K562 (cell line): ENCODE data around the gene CKLF. TPM values are rescaled to one million over a fixed set of nuclear protein-coding genes. Genes with fewer than 3 reads are reported as not detected.

Experiments used
- BRD9 ChIP-seq: fragments of 450-650 bp; IDR thresholded peaks from 2 replicates; pipeline ENCODE4 v1.6.1; 2018; ENCODE audit warnings: low read depth; ENCODE audit not compliant: partially characterized antibody
- KLF13 ChIP-seq: fragments of 450-650 bp; IDR thresholded peaks from 2 replicates; pipeline ENCODE4 v1.6.1; 2016; ENCODE audit warnings: missing genetic modification characterization, low read depth, mild to moderate bottlenecking, missing compliant biosample characterization, moderate library complexity, borderline replicate concordance
- MAFK ChIP-seq: IDR thresholded peaks from 2 replicates; pipeline ENCODE4 v1.6.1; 2011; ENCODE audit warnings: low read length, improper control_type of control experiment
- RAD21 ChIP-seq, 2 experiments: fragments of 250-450 bp in 1 of 2; fragments of 450-650 bp in 1 of 2; sonication (Bioruptor Pico) in 1 of 2; formaldehyde crosslinking in 1 of 2; IDR thresholded peaks in 1 of 2; conservative IDR thresholded peaks in 1 of 2; 2 replicates each; pipeline versions ENCODE4 v1.4.0 to v1.8.0; 2020 to 2022; ENCODE audit warnings: mild to moderate bottlenecking in 2 of 2, moderate library complexity in 1 of 2
- TBL1XR1 ChIP-seq, 2 experiments: IDR thresholded peaks; 2 replicates each; pipeline ENCODE4 v1.6.1; 2012; ENCODE audit warnings: improper control_type of control experiment in 2 of 2, low read length in 2 of 2, mild to moderate bottlenecking in 1 of 2
- YY1 ChIP-seq, 3 experiments: IDR thresholded peaks; 2 replicates each; pipeline ENCODE4 v1.6.1; 2011; ENCODE audit warnings: low read length in 2 of 3, mild to moderate bottlenecking in 2 of 3, moderate library complexity in 2 of 3, borderline replicate concordance in 1 of 3, control low read depth in 1 of 3, low read depth in 1 of 3; ENCODE audit not compliant: insufficient read depth in 3 of 3, insufficient replicate concordance in 2 of 3, control insufficient read depth in 1 of 3, insufficient read length in 1 of 3; ENCODE audit errors: extremely low read depth in 1 of 3
- ZC3H4 ChIP-seq: sonication (generic); formaldehyde crosslinking; IDR thresholded peaks from 2 replicates; pipeline ENCODE4 v1.9.0; 2021; ENCODE audit warnings: missing genetic modification reagents, borderline replicate concordance
- ZNF140 ChIP-seq: fragments of 250-450 bp; sonication (Bioruptor Pico); IDR thresholded peaks from 2 replicates; pipeline ENCODE4 v1.8.0; 2021; ENCODE audit warnings: moderate library complexity, mild to moderate bottlenecking, inconsistent platforms
- ZNF175 ChIP-seq: fragments of 200-800 bp; sonication (Bioruptor generic); IDR thresholded peaks from 2 replicates; pipeline ENCODE4 v1.6.1; 2016; ENCODE audit warnings: low read depth, mild to moderate bottlenecking, missing genetic modification characterization, missing compliant biosample characterization
- ZNF384 ChIP-seq: IDR thresholded peaks from 2 replicates; pipeline ENCODE4 v1.6.1; 2012; ENCODE audit warnings: low read depth, low read length, improper control_type of control experiment
- polyA plus RNA-seq, 8 experiments: library from polyadenylated mRNA; depleted of rRNA in 4 of 8; stranded (reverse) in 5 of 8; unstranded in 3 of 8; fragments of >200 nt; fragmentation: Nextera tagmentation in 2 of 8; fragmentation: Illumina TruSeq in 1 of 8; extraction: Ambion mirVana in 2 of 8; extraction: Trizol in 1 of 8; gene quantifications; 2 replicates each; pipeline versions ENCODE4 v1.2.1 to v1.2.3, GENCODE V29; 2011 to 2014; ENCODE audit warnings: inconsistent platforms in 1 of 8, missing spikeins in 1 of 8
- total RNA-seq, 7 experiments: library from RNA; depleted of rRNA in 6 of 7; stranded (reverse); fragments of >200 nt in 6 of 7; fragmentation: Illumina TruSeq in 2 of 7; extraction: Trizol in 2 of 7; gene quantifications; 2 replicates each; pipeline versions ENCODE4 v1.2.1 to v1.2.3, GENCODE V29; 2011 to 2021; ENCODE audit warnings: low replicate concordance in 1 of 7
- TF ChIP-seq, protein P1 (sequence below): fragments of 200-600 bp; sonication (generic); IDR thresholded peaks from one replicate; pipeline ENCODE4 v1.6.1; 2012; ENCODE audit warnings: mild to moderate bottlenecking, low read depth, low read length, inconsistent platforms
- TF ChIP-seq, protein P2 (sequence below): fragments of 250-450 bp; sonication (Bioruptor Pico); IDR thresholded peaks from 2 replicates; pipeline ENCODE4 v1.8.0; 2021; ENCODE audit warnings: moderate library complexity, mild to moderate bottlenecking, inconsistent platforms
- TF ChIP-seq, protein P3 (sequence below): fragments of 250-450 bp; sonication (Bioruptor Pico); IDR thresholded peaks from 2 replicates; pipeline ENCODE4 v1.5.0; 2020; ENCODE audit warnings: mild to moderate bottlenecking

Gene CKLF
- total and polyA plus RNA-seq, 9 of the 15 experiments (the other 6 are each of a cell fraction or from before 2014, with no cell fraction given) = 84.8 to 322 (median 118) TPM

- TF ChIP-seq, protein P1, sequence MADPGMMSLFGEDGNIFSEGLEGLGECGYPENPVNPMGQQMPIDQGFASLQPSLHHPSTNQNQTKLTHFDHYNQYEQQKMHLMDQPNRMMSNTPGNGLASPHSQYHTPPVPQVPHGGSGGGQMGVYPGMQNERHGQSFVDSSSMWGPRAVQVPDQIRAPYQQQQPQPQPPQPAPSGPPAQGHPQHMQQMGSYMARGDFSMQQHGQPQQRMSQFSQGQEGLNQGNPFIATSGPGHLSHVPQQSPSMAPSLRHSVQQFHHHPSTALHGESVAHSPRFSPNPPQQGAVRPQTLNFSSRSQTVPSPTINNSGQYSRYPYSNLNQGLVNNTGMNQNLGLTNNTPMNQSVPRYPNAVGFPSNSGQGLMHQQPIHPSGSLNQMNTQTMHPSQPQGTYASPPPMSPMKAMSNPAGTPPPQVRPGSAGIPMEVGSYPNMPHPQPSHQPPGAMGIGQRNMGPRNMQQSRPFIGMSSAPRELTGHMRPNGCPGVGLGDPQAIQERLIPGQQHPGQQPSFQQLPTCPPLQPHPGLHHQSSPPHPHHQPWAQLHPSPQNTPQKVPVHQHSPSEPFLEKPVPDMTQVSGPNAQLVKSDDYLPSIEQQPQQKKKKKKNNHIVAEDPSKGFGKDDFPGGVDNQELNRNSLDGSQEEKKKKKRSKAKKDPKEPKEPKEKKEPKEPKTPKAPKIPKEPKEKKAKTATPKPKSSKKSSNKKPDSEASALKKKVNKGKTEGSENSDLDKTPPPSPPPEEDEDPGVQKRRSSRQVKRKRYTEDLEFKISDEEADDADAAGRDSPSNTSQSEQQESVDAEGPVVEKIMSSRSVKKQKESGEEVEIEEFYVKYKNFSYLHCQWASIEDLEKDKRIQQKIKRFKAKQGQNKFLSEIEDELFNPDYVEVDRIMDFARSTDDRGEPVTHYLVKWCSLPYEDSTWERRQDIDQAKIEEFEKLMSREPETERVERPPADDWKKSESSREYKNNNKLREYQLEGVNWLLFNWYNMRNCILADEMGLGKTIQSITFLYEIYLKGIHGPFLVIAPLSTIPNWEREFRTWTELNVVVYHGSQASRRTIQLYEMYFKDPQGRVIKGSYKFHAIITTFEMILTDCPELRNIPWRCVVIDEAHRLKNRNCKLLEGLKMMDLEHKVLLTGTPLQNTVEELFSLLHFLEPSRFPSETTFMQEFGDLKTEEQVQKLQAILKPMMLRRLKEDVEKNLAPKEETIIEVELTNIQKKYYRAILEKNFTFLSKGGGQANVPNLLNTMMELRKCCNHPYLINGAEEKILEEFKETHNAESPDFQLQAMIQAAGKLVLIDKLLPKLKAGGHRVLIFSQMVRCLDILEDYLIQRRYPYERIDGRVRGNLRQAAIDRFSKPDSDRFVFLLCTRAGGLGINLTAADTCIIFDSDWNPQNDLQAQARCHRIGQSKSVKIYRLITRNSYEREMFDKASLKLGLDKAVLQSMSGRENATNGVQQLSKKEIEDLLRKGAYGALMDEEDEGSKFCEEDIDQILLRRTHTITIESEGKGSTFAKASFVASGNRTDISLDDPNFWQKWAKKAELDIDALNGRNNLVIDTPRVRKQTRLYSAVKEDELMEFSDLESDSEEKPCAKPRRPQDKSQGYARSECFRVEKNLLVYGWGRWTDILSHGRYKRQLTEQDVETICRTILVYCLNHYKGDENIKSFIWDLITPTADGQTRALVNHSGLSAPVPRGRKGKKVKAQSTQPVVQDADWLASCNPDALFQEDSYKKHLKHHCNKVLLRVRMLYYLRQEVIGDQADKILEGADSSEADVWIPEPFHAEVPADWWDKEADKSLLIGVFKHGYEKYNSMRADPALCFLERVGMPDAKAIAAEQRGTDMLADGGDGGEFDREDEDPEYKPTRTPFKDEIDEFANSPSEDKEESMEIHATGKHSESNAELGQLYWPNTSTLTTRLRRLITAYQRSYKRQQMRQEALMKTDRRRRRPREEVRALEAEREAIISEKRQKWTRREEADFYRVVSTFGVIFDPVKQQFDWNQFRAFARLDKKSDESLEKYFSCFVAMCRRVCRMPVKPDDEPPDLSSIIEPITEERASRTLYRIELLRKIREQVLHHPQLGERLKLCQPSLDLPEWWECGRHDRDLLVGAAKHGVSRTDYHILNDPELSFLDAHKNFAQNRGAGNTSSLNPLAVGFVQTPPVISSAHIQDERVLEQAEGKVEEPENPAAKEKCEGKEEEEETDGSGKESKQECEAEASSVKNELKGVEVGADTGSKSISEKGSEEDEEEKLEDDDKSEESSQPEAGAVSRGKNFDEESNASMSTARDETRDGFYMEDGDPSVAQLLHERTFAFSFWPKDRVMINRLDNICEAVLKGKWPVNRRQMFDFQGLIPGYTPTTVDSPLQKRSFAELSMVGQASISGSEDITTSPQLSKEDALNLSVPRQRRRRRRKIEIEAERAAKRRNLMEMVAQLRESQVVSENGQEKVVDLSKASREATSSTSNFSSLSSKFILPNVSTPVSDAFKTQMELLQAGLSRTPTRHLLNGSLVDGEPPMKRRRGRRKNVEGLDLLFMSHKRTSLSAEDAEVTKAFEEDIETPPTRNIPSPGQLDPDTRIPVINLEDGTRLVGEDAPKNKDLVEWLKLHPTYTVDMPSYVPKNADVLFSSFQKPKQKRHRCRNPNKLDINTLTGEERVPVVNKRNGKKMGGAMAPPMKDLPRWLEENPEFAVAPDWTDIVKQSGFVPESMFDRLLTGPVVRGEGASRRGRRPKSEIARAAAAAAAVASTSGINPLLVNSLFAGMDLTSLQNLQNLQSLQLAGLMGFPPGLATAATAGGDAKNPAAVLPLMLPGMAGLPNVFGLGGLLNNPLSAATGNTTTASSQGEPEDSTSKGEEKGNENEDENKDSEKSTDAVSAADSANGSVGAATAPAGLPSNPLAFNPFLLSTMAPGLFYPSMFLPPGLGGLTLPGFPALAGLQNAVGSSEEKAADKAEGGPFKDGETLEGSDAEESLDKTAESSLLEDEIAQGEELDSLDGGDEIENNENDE = no peak
- TF ChIP-seq BRD9 (no peak), ZNF140 (CRISPR knock-in tag) (no peak), KLF13 (no peak), ZC3H4 (CRISPR knock-in tag) (no peak), ZNF384 (no peak), YY1 (IDR thresholded peaks at IDR 0.05; ENCODE audit: borderline replicate concordance in 1 of 3, control insufficient read depth in 1 of 3, extremely low read depth in 1 of 3, insufficient read depth in 3 of 3, insufficient read length in 1 of 3, insufficient replicate concordance in 2 of 3, low read depth in 1 of 3, low read length in 2 of 3) (peak in 1 of 3 experiments; percentile 49), MAFK (no peak; the same call in 1 of the 2 replicates), ZNF175 (CRISPR knock-in tag) (peak; percentile 93), RAD21 (CRISPR knock-in tag; conservative IDR thresholded peaks at IDR 0.05 in 1 of 2, IDR thresholded peaks at IDR 0.05 in 1 of 2) (no peak), TBL1XR1 (IDR thresholded peaks at IDR 0.05; ENCODE audit: low read length in 2 of 2) (peak in 1 of 2 experiments; percentile 18; a peak in 1 of 4 replicates)
- TF ChIP-seq, protein P2, sequence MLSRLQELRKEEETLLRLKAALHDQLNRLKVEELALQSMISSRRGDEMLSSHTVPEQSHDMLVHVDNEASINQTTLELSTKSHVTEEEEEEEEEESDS = no peak
- TF ChIP-seq, protein P3, sequence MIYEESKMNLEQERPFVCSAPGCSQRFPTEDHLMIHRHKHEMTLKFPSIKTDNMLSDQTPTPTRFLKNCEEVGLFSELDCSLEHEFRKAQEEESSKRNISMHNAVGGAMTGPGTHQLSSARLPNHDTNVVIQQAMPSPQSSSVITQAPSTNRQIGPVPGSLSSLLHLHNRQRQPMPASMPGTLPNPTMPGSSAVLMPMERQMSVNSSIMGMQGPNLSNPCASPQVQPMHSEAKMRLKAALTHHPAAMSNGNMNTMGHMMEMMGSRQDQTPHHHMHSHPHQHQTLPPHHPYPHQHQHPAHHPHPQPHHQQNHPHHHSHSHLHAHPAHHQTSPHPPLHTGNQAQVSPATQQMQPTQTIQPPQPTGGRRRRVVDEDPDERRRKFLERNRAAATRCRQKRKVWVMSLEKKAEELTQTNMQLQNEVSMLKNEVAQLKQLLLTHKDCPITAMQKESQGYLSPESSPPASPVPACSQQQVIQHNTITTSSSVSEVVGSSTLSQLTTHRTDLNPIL = no peak
Observed at GRCh38 chr16:66516808-66517585, 35.4 kb upstream of the CKLF start (continued).
